22Rv1 (cell line): ENCODE results near the gene HPDL.
A peak's percentile ranks its signal among the peaks of the same experiment; 100 is the strongest.

Experiments
- H3K27ac ChIP-seq: fragments of 450-650 bp; 2 replicates; pipeline ENCODE4 v1.5.1; 2017
- ZFX ChIP-seq: fragments of 450-650 bp; IDR thresholded peaks from 2 replicates; pipeline ENCODE4 v1.6.1; 2017; ENCODE audit warnings: antibody characterized with exemption, borderline replicate concordance
- TF ChIP-seq, protein P1 (sequence below): fragments of 450-650 bp; IDR thresholded peaks from 2 replicates; pipeline ENCODE4 v1.5.1; 2017; ENCODE audit warnings: mild to moderate bottlenecking

HPDL gene

DNA sequence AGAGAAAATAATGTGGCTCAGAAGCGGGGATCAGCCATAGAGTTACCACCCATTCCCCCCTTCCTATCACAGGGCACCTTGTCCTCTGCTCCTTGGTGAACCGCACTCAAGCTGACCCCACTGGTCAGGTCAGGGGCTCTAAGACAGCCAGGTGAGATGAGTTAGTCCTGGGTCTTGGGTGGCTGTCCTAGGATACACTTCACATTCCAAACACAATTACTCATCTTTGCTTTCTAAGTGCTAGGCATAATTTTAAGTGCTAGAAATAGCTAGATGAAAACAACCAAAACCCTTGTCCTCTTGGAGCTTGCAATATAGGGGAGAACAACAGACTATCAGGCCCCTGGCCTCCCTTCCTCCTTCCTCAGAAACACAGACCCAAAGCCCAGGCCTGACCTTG lies 21.3 kb downstream of the HPDL start:
- peak overlapping the region; percentile 78 for H3K27ac ChIP-seq
- TF ChIP-seq, protein P1, sequence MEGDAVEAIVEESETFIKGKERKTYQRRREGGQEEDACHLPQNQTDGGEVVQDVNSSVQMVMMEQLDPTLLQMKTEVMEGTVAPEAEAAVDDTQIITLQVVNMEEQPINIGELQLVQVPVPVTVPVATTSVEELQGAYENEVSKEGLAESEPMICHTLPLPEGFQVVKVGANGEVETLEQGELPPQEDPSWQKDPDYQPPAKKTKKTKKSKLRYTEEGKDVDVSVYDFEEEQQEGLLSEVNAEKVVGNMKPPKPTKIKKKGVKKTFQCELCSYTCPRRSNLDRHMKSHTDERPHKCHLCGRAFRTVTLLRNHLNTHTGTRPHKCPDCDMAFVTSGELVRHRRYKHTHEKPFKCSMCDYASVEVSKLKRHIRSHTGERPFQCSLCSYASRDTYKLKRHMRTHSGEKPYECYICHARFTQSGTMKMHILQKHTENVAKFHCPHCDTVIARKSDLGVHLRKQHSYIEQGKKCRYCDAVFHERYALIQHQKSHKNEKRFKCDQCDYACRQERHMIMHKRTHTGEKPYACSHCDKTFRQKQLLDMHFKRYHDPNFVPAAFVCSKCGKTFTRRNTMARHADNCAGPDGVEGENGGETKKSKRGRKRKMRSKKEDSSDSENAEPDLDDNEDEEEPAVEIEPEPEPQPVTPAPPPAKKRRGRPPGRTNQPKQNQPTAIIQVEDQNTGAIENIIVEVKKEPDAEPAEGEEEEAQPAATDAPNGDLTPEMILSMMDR: no peak
- TF ChIP-seq ZFX: no peak

DNA sequence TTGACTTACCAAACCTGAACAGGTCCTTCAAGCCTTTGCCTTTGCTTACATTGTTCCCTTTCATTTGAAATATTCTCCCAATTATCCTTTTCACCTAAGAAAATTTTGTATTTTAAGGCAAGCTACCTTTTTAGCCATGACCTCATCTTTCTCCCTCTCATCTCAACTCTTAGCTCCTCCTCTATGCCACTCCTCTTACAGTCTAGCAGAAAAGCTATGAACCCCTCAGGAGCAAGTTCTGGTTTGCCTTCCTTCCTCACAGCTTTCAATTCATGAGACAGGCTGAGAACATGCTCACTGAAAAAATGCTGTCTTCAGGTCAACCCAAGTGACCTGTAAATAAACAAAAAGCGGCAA lies 21.9 kb downstream of the HPDL start:
- H3K27ac ChIP-seq: peak overlapping the region; percentile 78
- TF ChIP-seq, protein P1: no peak
- no peak for TF ChIP-seq ZFX

DNA sequence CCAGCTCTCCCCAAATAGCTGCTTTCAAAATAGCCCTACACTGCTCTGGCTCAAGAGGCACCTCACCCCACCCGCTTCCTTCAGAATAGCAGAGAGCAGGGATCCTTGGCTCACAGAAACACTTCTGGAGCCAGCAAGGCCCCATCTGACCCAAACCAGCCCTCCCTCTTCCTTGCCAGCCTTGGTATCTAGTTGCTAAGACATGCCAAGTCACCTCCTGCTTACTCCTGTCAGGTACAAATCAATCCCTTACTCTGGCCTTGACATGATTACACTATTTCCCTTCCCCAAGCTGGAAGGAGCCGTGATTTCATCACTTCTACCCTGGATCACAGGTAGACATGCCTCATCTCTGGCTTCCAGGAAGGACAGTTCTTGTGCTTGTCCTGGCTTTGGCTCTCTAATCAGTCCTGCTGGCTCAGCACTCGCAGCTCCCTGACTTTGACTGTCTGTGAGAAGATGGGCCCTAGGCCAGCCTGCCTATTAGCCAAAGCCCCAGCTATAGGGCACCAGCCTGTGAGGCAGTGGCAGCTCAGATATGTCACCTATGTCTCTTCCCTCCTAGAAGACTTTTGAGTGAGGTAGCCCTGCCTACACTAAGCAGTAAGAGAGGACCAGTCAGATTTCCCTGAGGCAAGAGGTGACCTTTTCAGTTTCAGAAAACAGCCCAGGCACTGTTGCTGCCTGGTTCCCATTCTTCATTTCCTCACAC lies 22.4 kb downstream of the HPDL start:
- TF ChIP-seq ZFX: no peak
- TF ChIP-seq, protein P1: no peak
- H3K27ac ChIP-seq: peak overlapping the region; percentile 78

DNA sequence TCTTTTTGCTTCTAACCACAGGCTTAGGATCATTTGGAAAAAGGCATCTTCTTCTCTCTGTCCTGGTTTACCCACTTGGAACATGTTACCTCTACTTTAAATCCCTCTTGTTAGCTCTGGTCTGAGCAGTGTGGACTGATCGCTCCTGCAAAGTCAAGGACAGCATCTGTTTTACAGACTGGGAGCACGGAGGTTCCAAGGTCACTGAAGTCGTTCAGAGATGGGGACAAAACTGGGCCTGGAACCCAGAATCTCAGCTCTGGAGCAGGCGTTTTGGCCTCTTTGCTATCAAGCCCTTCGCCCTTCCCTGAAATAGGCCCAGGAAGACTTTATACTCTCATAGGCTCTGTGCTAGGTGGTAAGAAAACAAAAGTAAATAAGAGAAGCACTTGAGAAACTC lies 24.8 kb downstream of the HPDL start:
- TF ChIP-seq, protein P1: no peak
- TF ChIP-seq ZFX: no peak
- no peak overlapping the region for H3K27ac ChIP-seq

DNA sequence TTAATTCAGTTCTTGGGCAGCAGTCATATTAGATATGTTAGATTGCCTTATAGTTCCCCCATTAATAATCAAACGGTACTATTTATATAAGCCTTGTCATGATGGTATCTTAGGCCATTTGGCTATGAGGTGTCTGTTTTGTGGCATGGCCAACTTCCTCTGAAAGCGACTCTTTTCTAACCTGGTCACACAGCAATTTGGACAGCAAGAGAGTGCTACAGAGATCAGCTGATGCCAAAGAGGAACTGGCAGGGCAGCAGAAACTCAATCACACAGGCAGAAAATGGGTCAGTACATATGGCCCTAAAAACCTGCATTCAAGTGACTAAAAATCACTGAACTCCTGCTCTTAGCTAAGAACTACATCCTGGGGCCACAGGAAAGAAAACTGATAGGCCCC lies 27.0 kb downstream of the HPDL start:
- TF ChIP-seq ZFX: no peak
- TF ChIP-seq, protein P1: no peak
- H3K27ac ChIP-seq: no peak overlapping the region

DNA sequence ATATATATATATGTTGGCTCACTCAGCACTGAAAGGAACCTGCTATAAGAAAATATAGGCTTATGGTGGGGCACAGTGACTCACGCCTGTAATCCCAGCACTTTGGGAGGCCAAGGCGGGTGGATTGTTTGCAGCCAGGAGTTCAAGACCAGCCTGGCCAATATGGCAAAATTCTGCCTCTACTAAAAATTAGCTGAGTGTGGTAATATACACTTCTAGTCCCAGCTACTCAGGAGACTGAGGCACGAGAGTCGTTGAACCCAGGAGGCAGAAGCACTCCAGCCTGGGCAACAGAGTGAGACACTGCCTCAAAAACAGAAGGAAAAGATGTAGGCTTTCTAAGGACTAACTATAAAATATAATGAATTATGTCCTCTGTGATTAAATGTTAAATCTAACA lies 28.1 kb downstream of the HPDL start:
- TF ChIP-seq ZFX: no peak
- TF ChIP-seq, protein P1: no peak
- H3K27ac ChIP-seq: no peak overlapping the region

DNA sequence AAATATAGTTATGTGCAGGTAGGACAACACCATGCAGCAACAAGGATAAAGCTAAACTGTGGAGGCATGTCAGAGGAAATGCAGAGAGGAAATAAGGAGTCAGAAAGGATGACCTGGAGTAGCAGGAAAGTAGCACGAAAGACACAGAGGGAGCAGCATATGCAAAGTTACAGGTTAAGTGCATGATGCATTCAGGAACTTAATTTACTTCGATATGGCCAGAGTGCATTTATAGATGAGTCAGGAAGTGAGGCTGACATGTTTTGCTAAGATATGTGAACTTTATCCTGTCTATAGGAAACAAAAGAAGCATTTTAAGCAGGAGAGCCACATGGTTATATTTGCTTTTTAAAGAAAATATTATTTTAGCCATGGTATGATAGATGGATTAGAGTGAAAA lies 29.0 kb downstream of the HPDL start:
- no peak for TF ChIP-seq ZFX
- TF ChIP-seq, protein P1: no peak
- H3K27ac ChIP-seq: no peak overlapping the region
